Uterus (tissue), 4 donors: ENCODE data around the gene MXD4. TPM values are rescaled to one million over a fixed set of nuclear protein-coding genes. Genes with fewer than 3 reads are reported as not detected.

Source experiments
- DNase-seq, 2 donors: peaks; one replicate each; pipeline ENCODE4 v3.0.0-alpha.2; 2019 to 2020
- H3K27ac ChIP-seq, 2 donors: fragments of 200-600 bp; sonication (generic); 1 replicate in 1 of 2; 2 replicates in 1 of 2; pipeline ENCODE4 v1.5.1; 2016 to 2018
- H3K27me3 ChIP-seq, 2 donors: fragments of 200-600 bp; sonication (generic); one replicate each; pipeline ENCODE4 v1.5.1; 2018 to 2019; ENCODE audit warnings: control low read depth in 1 of 2
- H3K36me3 ChIP-seq, 2 donors: fragments of 200-600 bp; sonication (generic); one replicate each; pipeline ENCODE4 v1.5.1; 2019; ENCODE audit warnings: control low read depth in 1 of 2
- H3K4me1 ChIP-seq, 2 donors: fragments of 200-600 bp; sonication (generic); one replicate each; pipeline ENCODE4 v1.5.1; 2018 to 2019; ENCODE audit warnings: control low read depth in 1 of 2
- H3K4me3 ChIP-seq, 2 donors: fragments of 200-600 bp; sonication (generic); 1 replicate in 1 of 2; 2 replicates in 1 of 2; pipeline ENCODE4 v1.5.1; 2018 to 2019; ENCODE audit warnings: mild to moderate bottlenecking in 1 of 2
- H3K9me3 ChIP-seq, 2 donors: fragments of 200-600 bp; sonication (generic); one replicate each; pipeline ENCODE4 v1.5.1; 2019; ENCODE audit warnings: control low read depth in 1 of 2
- CTCF ChIP-seq, 4 experiments: fragments of 200-600 bp in 2 of 4; fragments of 450-650 bp in 2 of 4; sonication (generic) in 2 of 4; IDR thresholded peaks; one replicate each; pipeline ENCODE4 v1.5.1; 2016 to 2019; ENCODE audit warnings: antibody characterized with exemption in 4 of 4, mild to moderate bottlenecking in 2 of 4, moderate library complexity in 1 of 4
- POLR2A ChIP-seq, 2 donors: fragments of 450-650 bp; IDR thresholded peaks; one replicate each; pipeline ENCODE4 v1.6.1; 2016; ENCODE audit warnings: antibody characterized with exemption in 2 of 2, mild to moderate bottlenecking in 1 of 2, moderate library complexity in 1 of 2
- intact Hi-C: fragments of 100-400 bp; cut with DNase I; formaldehyde crosslinking; loops from one replicate; pipeline ENCODE4 v1.15.1; 2023; ENCODE audit warnings: low total_unique reads
- total RNA-seq, 4 donors: library from RNA; depleted of rRNA in 3 of 4; stranded (reverse); fragments of >200 nt in 3 of 4; gene quantifications; one replicate each; pipeline versions ENCODE4 v1.1.0 to v1.2.4, GENCODE V29; 2014 to 2023
- donor health status: DM: yes; HTN: yes; CAD: no.

MXD4 gene
- total RNA-seq, 4 donors from 2014 or later = 15.4 to 53.1 (median 31.8) TPM

GRCh38 chr4:2265113-2266110 is 3.5 kb upstream of the MXD4 start:
- Histone ChIP-seq H3K9me3 (no peaks in the 10 kb centered on the region), H3K4me3 (no peak overlapping the region), H3K27me3 (no peaks in the 10 kb centered on the region), H3K4me1 (peaks cover 0 to 15% of the 10 kb centered on the region in 2 donors), H3K36me3 (no peaks in the 10 kb centered on the region), H3K27ac (peak overlapping the region; percentile 31 to 64)
- TF ChIP-seq POLR2A (IDR thresholded peaks at IDR 0.05) = no peak
- TF ChIP-seq CTCF (IDR thresholded peaks at IDR 0.05) = no peak
- intact Hi-C loops = loop anchor here (10.0 kb wide), 1 partner anchor 139 kb away; no protein-coding TSS in a partner anchor
- no peak for DNase-seq

GRCh38 chr4:2264481-2265041 is 2.7 kb upstream of the MXD4 start:
- Histone ChIP-seq H3K36me3 (no peaks in the 10 kb centered on the region), H3K27ac (no peak overlapping the region), H3K4me3 (no peak overlapping the region), H3K4me1 (peaks cover 0 to 24% of the 10 kb centered on the region in 2 donors), H3K9me3 (no peaks in the 10 kb centered on the region), H3K27me3 (no peaks in the 10 kb centered on the region)
- no peak for DNase-seq
- TF ChIP-seq CTCF (IDR thresholded peaks at IDR 0.05) = no peak
- TF ChIP-seq POLR2A (IDR thresholded peaks at IDR 0.05) = no peak
- intact Hi-C loops = loop anchor here (10.0 kb wide), 1 partner anchor 140 kb away; no protein-coding TSS in a partner anchor

- Histone ChIP-seq H3K4me1 (peaks cover 0 to 29% of the 10 kb centered on the region in 2 donors), H3K4me3 (no peak overlapping the region), H3K27ac (no peak overlapping the region), H3K9me3 (no peaks in the 10 kb centered on the region), H3K36me3 (no peaks in the 10 kb centered on the region), H3K27me3 (no peaks in the 10 kb centered on the region)
- intact Hi-C loops = loop anchor here (10.0 kb wide), 1 partner anchor 141 kb away; no protein-coding TSS in a partner anchor
- DNase-seq = no peak
- TF ChIP-seq CTCF (IDR thresholded peaks at IDR 0.05) (no peak), POLR2A (IDR thresholded peaks at IDR 0.05) (no peak)
These were observed 2.0 kb upstream of the MXD4 start for GRCh38 chr4:2263926-2264321.

- no peaks in the 10 kb centered on the region for H3K36me3 ChIP-seq
- intact Hi-C loops = loop anchor here (10.0 kb wide), 1 partner anchor 142 kb away; no protein-coding TSS in a partner anchor
- peak overlapping the region; percentile 86 to 93 for H3K27ac ChIP-seq
- TF ChIP-seq CTCF (IDR thresholded peaks at IDR 0.05) (no peak), POLR2A (IDR thresholded peaks at IDR 0.05) (no peak)
- H3K9me3 ChIP-seq = no peaks in the 10 kb centered on the region
- no peaks in the 10 kb centered on the region for H3K27me3 ChIP-seq
- peak overlapping the region; percentile 28 to 54 for H3K4me3 ChIP-seq
- no peak for DNase-seq
- H3K4me1 ChIP-seq = peaks cover 0 to 35% of the 10 kb centered on the region in 2 donors
These were observed 988 bp upstream of the MXD4 start for GRCh38 chr4:2262944-2263250.
